T47D (cell line): ENCODE measurements around the gene QRICH2.
A peak's percentile ranks its signal among the peaks of the same experiment; 100 is the strongest.

ENCODE experiments used
- DNase-seq, 2 experiments: peaks; one replicate each; pipeline versions ENCODE4 v3.0.0 to v3.0.0-alpha.2; 2011 to 2012; ENCODE audit warnings: low read depth in 1 of 2, low spot score in 1 of 2
- JUND ChIP-seq: IDR thresholded peaks from 2 replicates; pipeline ENCODE4 v1.6.1; 2012; ENCODE audit warnings: low read depth
- in situ Hi-C: cut with HindIII; loops from 2 replicates; pipeline ENCODE4 v1.10.0; 2016; ENCODE audit warnings: low sequenced_read_pairs, low pct_unique_long_range_greater_than_20kb

Gene QRICH2

GRCh38 chr17:76341301-76341700 is 33.2 kb upstream of the QRICH2 start:
- TF ChIP-seq JUND, result no peak
- in situ Hi-C loops, result no loop called here
- no peak for DNase-seq

DNA sequence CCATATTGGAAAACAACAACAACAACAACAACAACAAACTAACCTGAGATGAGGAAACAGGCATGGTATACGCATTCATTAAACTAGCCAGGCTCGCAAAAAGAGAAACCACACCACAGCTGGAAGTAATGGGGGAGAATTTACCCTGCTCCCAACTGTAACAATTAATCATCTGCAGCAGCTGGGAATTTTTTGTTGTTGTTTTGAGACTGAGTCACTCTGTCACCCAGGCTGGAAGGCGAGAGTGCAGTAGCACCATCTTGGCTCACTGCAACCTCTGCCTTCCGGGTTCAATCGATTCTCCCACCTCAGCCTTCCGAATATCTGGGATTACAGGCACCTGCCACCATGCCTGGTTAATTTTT is 29.3 kb upstream of the QRICH2 start:
- DNase-seq, result no peak
- no peak for TF ChIP-seq JUND
- in situ Hi-C loops, result no loop called here

GRCh38 chr17:76336756-76337412 is 28.8 kb upstream of the QRICH2 start:
- no peak for DNase-seq
- TF ChIP-seq JUND, result no peak
- in situ Hi-C loops, result no loop called here

GRCh38 chr17:76335716-76336381 is 27.8 kb upstream of the QRICH2 start:
- DNase-seq, result no peak
- in situ Hi-C loops, result no loop called here
- no peak for TF ChIP-seq JUND

- no peak for TF ChIP-seq JUND
- no peak for DNase-seq
- in situ Hi-C loops, result no loop called here
Observed at GRCh38 chr17:76333673-76334505, 25.8 kb upstream of the QRICH2 start.

- in situ Hi-C loops, result no loop called here
- peak in 1 of 2 experiments; percentile 72 for DNase-seq
- TF ChIP-seq JUND, result no peak
Observed at GRCh38 chr17:76331083-76331482, 23.0 kb upstream of the QRICH2 start.

GRCh38 chr17:76329664-76330063 is 21.6 kb upstream of the QRICH2 start:
- in situ Hi-C loops, result no loop called here
- DNase-seq, result no peak
- no peak for TF ChIP-seq JUND

DNA sequence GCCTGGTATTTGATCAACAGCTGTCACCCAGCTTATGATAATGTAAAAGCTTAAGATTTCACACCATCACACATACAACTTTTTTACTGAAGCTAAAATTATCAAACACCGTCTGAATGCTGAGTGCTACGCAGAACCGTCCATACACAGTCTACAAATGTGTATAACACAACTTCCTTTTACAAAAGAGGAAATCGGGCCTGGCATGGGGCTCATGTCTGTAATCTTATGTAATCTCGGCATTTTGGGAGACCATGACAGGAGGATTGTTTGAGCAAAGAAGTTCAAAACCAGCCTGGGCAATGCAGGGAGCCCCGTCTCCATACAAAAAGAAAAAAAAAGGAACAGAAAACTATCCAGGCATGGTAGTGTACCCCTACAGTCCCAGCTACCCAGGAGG is 19.6 kb upstream of the QRICH2 start:
- in situ Hi-C loops, result no loop called here
- TF ChIP-seq JUND, result no peak
- no peak for DNase-seq

GRCh38 chr17:76326306-76326705 is 18.2 kb upstream of the QRICH2 start:
- in situ Hi-C loops, result no loop called here
- no peak for TF ChIP-seq JUND
- no peak for DNase-seq

DNA sequence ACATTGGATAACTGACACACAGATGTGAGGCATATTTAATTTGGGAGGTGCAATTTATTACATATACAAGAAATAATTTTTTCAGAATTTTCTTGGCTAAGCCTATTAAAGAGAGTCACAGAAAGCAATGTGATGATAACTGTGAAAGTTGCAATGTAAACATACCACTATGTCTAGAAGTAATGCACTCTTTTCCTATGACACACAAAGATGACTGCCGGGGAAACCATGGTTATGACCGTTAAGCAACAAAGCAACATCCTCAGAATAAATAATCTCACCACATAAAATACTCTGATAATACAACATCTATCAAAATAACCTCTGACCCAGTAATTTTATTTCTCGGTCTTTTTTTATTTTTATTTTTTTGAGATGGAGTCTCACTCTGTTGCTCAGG is 10.5 kb upstream of the QRICH2 start:
- DNase-seq, result no peak
- no peak for TF ChIP-seq JUND
- in situ Hi-C loops, result no loop called here

DNA sequence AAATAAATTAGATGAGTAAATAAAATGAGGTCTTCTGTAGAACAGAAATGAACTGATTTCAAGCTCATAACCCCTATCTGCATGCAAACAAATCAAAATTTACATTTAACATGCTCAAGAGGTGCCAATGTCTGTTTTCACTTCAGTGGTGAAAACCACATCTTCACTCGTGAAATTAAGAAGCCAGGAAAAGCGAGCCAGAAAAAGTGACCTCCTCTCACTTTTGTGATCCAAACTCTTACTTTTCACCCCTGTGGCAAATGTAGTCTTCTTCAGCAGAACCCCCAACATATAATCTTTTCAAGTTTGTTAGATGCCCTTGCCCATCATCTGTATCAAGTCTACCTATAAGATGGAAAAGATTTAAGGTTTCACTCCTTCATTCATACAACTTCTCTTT is 9.5 kb upstream of the QRICH2 start:
- in situ Hi-C loops, result no loop called here
- DNase-seq, result no peak

GRCh38 chr17:76314392-76315227 is 6.5 kb upstream of the QRICH2 start:
- TF ChIP-seq JUND, result no peak
- no peak for DNase-seq
- in situ Hi-C loops, result no loop called here

More for the DNA sequence above, 9.5 kb upstream of the QRICH2 start:
- no peak for TF ChIP-seq JUND
